Colonic mucosa (tissue), 4 donors: ENCODE measurements around the gene ITGA3. TPM values are rescaled to one million over a fixed set of nuclear protein-coding genes. Genes with fewer than 3 reads are reported as not detected.

Experiments
- DNase-seq: peaks from one replicate; pipeline ENCODE4 v3.0.0-alpha.2; 2020
- H3K27ac ChIP-seq: fragments of 200-600 bp; one replicate; pipeline ENCODE4 v1.8.0; 2021
- H3K27me3 ChIP-seq: fragments of 200-600 bp; one replicate; pipeline ENCODE4 v1.8.0; 2021
- H3K36me3 ChIP-seq: fragments of 200-600 bp; one replicate; pipeline ENCODE4 v1.8.0; 2021
- H3K4me1 ChIP-seq: fragments of 200-600 bp; one replicate; pipeline ENCODE4 v1.8.0; 2021; ENCODE audit warnings: mild to moderate bottlenecking
- H3K4me3 ChIP-seq: fragments of 200-600 bp; one replicate; pipeline ENCODE4 v1.8.0; 2021
- H3K9ac ChIP-seq, 2 donors: one replicate each; pipeline ENCODE4 v1.7.0; 2013; ENCODE audit warnings: control low read depth in 2 of 2, low read depth in 2 of 2, low read length in 2 of 2
- H3K9me3 ChIP-seq: fragments of 200-600 bp; one replicate; pipeline ENCODE4 v1.8.0; 2021
- CTCF ChIP-seq: fragments of 200-600 bp; IDR thresholded peaks from one replicate; pipeline ENCODE4 v1.8.0; 2022; ENCODE audit warnings: antibody characterized with exemption, mild to moderate bottlenecking
- intact Hi-C: fragments of 100-400 bp; cut with DNase I; formaldehyde crosslinking; loops from one replicate; pipeline ENCODE4 v1.14.1; 2022
- total RNA-seq, 2 donors: library from RNA; stranded (reverse); fragmentation: NEBNext Ultra II Directional in 1 of 2; extraction: Animal tissue kit (Norgen Biotek cat#: 25700) in 1 of 2; gene quantifications; one replicate each; pipeline ENCODE4 v1.2.1, GENCODE V29; 2021
- donor health status: healthy.
- donor health status: DM: no; HTN: no; CAD: no.
- donor health status: DM: no; HTN: no; CAD: no.

The ITGA3 gene
- total RNA-seq, 2 donors from 2014 or later: 111 to 116 TPM

DNA sequence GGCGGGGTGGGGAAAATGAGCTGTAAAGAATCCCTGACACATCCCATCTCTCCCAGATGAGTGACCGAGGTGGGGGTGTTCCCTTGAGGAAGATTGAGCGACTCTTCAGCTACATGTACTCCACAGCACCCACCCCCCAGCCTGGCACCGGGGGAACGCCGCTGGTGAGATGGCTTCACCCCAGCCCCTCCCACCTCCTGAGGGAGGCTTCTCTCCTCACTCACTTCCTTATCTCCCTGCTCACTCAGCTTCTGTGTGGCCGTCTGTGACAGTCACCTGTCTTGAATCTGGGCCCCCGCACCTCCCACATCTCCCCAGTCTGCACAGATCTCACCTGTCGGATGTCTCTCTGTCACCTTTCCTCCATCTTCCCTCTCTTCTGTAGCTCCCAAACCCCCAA is 52.6 kb downstream of the ITGA3 start:
- intact Hi-C loops: no loop called here
- no peak overlapping the region for H3K9ac ChIP-seq

DNA sequence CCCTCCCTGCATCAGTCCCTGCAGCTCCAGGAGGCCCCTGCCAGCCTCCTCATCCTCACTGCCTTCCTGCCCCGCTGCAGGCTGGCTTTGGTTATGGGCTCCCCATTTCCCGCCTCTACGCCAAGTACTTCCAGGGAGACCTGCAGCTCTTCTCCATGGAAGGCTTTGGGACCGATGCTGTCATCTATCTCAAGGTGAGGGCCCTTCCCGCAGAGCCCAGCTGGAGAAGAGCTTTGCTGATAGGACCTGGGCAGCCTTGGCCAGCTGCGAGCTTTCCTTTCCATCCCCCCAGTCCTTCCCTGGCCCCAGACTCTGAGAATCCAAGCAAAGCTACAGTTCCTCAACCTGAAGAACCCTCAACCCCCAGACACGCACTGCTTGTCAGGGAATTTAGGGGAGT is 53.3 kb downstream of the ITGA3 start:
- TF ChIP-seq CTCF: no peak
- Histone ChIP-seq H3K4me1 (peaks cover 7% of the 10 kb centered on the region), H3K36me3 (no peaks in the 10 kb centered on the region), H3K9me3 (no peaks in the 10 kb centered on the region), H3K4me3 (no peak overlapping the region), H3K27ac (no peak overlapping the region), H3K27me3 (no peaks in the 10 kb centered on the region), H3K9ac (no peak overlapping the region)
- intact Hi-C loops: no loop called here
- DNase-seq: no peak

More for the DNA sequence above, 52.6 kb downstream of the ITGA3 start:
- H3K27ac ChIP-seq: no peak overlapping the region
- DNase-seq: no peak
- H3K27me3 ChIP-seq: no peaks in the 10 kb centered on the region
- TF ChIP-seq CTCF: no peak
- no peaks in the 10 kb centered on the region for H3K36me3 ChIP-seq
- no peak overlapping the region for H3K4me3 ChIP-seq
- peaks cover 7% of the 10 kb centered on the region for H3K4me1 ChIP-seq
- no peaks in the 10 kb centered on the region for H3K9me3 ChIP-seq

- no peak for TF ChIP-seq CTCF
- intact Hi-C loops: no loop called here
- H3K4me1 ChIP-seq: peaks cover 7% of the 10 kb centered on the region
- no peaks in the 10 kb centered on the region for H3K9me3 ChIP-seq
- no peak overlapping the region for H3K27ac ChIP-seq
- no peak overlapping the region for H3K4me3 ChIP-seq
- no peaks in the 10 kb centered on the region for H3K36me3 ChIP-seq
- DNase-seq: no peak
- H3K27me3 ChIP-seq: no peaks in the 10 kb centered on the region
- no peak overlapping the region for H3K9ac ChIP-seq
Measured at GRCh38 chr17:50109785-50110184, 53.9 kb downstream of the ITGA3 start.

- Histone ChIP-seq H3K4me1 (peaks cover 7% of the 10 kb centered on the region), H3K4me3 (no peak overlapping the region), H3K36me3 (no peaks in the 10 kb centered on the region), H3K27ac (no peak overlapping the region), H3K27me3 (no peaks in the 10 kb centered on the region), H3K9ac (no peak overlapping the region), H3K9me3 (no peaks in the 10 kb centered on the region)
- TF ChIP-seq CTCF: no peak
- DNase-seq: no peak
- intact Hi-C loops: no loop called here
Measured at GRCh38 chr17:50110591-50111349, 54.9 kb downstream of the ITGA3 start.

DNA sequence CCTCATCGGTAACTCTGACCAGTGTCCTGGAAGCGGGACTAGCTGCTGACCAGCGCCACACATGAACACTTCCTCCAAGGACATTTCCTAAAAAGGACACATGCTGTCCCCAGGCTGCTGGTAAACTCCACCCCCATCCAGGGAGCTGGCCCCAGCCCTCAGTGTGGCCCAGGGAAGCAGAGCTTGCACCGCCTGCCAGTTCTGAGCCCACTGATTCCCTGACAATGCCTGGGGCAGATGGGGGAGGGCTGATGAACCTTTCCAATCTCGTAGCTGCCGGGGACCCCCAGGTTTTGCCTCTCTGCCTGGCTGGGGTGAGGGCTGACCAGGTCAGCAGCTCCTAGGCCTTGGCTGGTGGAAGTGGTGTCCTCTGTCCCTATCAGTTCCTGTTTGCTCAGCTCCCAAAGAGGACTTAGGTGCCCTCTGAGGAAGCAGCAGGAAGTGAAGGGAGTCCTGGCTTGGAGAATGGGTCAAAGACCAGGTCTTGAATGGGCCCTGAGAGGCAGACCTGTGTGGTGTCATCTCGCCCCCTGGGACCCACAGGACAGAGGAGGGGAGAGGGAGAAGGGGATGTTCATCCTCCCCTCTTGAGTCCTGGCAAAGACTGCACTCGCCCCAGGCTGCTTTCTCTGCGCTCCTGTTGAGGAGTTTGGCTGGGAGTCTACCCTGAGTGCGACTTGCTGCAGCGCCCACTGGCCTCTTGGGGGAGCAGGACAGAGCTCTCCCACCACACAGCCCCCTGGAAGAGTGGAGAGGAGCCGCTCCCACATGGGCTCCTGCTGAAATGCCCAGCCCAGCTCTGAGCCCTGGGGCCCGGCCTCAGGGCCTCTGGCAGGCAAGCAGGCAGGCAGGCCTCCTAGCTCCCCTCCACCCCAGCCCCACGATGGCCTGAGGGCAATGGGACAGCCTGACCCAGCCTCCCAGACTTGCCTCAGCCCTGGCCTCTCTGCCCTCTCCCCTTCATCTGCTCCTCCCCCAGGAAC is 56.1 kb downstream of the ITGA3 start:
- Histone ChIP-seq H3K27ac (peak overlapping the region; percentile 44), H3K4me3 (no peak overlapping the region), H3K27me3 (no peaks in the 10 kb centered on the region), H3K9me3 (no peaks in the 10 kb centered on the region), H3K4me1 (peaks cover 7% of the 10 kb centered on the region), H3K36me3 (no peaks in the 10 kb centered on the region), H3K9ac (peak overlapping the region in 1 of 2 donors; percentile 21)
- TF ChIP-seq CTCF: no peak
- intact Hi-C loops: no loop called here
- no peak for DNase-seq
